HG03521 (cell line): ENCODE results near the gene EFCAB8.
"Not testable (repeated sequence)": the region's sequence is repeated elsewhere in the genome, so short reads cannot be mapped to it uniquely, and the experiment has no call there.

ENCODE experiments used
- ATAC-seq: cut with Tn5 transposase; IDR thresholded peaks from one replicate; pipeline ENCODE4 v1.9.1; 2021; ENCODE audit warnings: mild to moderate bottlenecking, moderate library complexity; ENCODE audit not compliant: unreplicated experiment

EFCAB8 gene

DNA sequence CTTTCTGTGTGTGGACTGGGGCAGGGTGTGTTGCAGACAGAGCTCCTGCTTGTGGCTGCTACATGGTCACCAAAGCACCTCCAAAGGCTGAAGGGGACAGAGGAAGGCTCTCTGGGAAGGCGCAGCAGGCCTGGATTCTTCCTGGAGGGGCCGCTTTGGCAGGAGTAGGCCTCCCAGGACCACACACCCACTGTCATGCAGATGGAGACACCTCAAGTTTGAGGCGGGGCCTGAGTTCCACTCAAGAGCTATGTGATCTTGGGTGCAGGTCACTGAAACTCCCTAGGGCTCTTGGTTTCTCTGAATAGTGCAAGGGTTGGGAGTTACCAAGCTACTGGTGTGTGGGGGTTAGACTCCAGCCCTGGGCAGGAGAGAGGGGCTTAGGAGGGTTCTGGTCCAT, 27.9 kb downstream of the EFCAB8 start:
- no peak for ATAC-seq

DNA sequence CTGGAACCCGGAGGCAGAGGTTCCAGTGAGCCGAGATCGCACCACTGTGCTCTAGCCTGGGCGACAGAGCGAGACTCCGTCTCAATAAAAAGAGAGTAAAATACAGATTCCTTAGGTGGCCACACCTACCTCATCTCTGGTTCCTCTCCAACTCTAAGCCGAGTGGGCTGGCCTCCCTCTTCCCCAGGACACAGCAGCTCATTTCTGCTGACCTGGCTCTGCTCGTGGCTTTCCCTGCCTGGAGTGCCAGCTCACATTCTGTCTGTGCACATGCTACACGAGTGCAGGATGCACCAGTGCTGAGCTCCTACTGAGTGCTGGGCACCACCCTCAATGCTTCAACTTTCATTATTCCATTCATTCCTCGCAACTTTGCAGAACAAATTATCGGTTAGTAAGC, 28.8 kb downstream of the EFCAB8 start:
- no peak for ATAC-seq

DNA sequence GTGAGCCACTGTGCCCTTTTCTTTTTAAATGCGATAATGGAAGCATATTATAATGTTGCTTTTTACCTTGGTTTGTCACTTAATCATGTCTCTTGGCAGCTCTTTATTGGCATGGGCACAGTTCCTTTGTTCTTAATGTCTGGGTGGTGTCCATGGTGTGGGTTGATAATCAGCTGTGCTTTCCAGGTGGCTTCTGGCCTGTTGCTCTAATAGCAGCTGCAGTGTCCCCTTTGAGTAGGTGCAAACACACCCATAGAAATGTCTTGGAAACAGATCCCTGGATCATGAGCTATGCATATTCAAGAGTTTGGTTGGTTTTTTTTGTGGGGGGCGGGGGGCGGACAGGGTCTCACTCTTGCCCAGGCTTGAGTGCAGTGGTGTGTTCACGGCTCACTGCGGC, 29.9 kb downstream of the EFCAB8 start:
- no peak for ATAC-seq

DNA sequence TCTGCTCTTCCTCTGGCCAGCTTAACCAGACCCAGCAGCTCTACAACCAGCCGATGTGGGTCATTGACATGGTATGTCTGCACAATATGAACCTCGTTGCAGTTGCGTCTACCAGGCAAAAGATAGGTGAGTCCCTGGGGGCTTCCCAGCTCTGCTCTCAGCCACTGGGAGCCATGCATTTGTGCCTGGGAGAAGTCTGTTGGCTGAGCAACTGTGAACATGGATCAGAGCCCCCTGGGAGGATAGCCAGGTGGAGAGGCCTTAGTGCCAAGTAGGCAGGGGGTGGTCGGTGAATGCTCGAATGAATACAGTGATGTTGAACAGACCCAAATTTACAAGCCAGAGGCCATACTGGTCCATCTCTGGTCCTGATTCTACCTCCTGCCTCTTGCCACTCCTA, 30.6 kb downstream of the EFCAB8 start:
- no peak for ATAC-seq

DNA sequence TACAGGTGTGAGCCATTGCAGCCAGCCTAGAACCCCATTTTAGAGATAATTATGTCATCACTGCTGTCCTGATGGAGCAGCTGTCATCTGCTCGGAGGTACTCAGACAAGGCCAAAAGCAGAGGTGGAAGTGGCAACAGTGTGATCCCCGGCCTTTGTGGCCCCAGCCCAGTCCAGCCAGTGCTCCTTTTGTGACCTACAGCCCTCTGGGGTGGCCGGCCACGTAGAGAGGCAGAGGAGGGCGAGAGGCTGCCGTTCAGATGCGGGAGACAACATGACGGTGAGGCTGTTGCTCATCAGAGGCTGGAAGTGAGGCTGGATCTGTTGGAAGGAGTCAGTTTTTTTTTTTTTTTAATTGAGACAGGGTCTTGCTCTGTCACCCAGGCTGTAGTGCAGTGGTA, 32.8 kb downstream of the EFCAB8 start:
- ATAC-seq, result no peak

DNA sequence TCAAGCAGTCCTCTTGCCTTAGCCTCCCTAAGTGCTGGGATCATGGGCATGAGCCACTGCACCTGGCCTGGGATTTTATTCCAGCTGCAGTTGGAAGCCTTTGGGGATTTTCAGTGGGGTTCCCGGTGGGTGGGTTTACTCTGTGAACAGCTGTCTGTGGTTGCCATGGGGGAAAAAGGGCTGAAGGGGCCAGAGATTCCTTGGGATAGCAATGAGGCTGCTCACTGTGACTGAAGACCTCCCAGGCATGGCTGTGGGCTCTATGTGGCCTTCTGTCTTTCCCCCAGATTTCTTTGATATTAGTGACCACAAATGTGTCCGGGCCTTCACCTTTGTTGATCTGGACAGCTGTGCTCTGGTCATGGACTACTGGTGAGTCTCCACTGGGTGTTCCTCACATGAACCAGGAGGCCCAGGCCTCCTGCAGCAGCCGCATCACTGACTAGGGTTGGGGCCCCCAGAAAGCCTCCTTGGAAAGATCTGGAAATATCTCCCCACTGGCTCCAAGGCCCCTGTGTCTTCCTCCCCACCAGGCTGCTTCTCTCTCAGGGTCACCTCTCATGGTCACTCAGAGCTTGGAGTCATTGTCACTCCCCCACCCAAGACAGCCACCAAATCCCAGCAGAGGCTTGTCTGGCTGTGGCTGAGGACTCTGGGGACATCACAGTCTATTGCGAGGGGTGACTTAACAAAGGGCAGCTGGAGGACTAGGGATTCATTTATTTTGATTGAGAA, 33.4 kb downstream of the EFCAB8 start:
- ATAC-seq, result no peak

DNA sequence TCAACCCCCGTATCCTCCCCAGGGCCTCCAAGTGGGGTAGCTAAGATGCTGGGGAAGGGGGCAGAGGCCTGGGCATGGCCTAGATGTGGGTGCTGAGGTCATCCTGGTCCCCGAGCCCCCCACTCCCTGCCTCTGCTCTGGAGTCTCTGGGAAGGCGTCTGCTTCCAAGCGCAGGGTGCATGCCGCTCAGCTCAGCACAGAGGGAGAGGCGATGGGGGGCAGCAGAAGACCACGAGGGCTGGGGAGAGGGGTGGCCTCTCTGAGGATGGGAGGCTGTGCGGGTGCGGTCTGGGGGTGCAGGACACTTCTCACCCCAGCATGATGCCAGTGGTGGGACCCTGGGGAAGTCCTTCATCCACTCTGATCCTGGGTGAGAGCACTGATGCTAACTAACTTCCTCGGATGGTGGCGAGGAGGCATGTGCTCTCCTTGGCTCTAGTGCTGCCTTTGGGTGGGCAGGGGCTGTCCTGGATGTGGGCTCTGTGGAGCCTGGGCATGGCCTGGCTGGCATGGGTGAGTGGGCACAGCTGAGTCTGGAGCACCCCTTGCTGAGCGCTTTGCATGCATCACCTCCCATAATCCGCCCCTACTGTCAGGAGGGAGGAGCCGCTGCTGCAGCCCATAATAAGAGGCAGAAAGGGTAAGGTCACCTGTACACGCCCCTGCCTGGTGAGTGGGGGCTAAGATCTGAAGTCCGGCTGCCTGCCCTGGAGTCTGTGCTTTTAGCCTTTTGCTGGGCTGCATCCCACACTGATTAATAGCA, 34.7 kb downstream of the EFCAB8 start:
- ATAC-seq, result no peak

DNA sequence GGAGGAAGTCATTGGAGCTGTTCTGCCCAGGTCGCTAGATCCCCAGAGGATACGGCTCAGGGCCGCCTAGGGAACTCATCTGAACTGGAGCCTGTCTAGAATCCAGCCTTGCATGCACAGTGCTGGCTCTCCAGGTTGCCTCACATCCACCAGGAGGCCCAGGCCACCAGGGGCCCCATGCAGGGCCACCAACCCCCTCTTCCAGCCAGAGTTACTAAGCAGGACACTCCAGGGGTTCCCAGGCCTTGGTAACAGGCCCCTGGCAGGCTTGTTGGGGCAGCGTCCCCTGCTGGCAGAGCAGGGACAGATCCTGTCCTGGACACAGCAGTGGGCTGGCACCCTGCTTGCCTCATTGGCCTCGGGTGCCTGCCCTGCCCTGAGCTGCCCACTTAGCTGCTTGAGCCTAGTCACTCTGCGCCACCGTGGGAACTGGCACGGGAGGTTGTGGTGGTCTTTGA, 35.3 kb downstream of the EFCAB8 start:
- no peak for ATAC-seq

DNA sequence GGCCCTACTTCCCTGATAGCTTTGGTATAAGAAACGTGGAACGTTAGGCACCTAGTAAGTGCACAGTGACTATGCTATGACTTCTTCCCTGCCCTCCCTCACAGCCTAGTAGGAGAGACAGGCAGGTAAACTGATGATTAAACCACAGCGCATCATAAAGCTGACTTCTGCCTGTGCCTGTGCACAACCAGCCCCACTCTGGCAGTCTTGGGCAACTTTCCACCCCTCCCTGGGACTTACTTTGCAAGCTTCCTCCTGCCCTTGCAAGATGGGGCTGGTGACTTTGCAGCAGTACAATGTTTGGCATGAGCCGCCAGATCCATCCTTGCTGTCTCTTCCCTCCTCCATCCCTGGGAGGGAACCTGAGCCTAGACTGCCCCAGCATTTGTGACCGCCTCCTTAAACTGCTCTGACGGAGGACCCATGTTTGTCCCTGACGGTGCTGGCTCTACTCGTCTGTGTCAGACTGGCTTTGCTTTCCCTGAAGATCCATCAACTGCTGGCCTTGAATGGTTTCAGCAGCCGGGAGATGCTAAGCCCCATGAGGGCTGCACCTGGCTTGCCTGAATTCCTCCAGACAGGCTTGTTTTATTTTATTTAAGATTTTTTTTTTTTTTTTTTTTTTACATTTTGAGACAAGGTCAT, 36.1 kb downstream of the EFCAB8 start:
- ATAC-seq, result no peak

DNA sequence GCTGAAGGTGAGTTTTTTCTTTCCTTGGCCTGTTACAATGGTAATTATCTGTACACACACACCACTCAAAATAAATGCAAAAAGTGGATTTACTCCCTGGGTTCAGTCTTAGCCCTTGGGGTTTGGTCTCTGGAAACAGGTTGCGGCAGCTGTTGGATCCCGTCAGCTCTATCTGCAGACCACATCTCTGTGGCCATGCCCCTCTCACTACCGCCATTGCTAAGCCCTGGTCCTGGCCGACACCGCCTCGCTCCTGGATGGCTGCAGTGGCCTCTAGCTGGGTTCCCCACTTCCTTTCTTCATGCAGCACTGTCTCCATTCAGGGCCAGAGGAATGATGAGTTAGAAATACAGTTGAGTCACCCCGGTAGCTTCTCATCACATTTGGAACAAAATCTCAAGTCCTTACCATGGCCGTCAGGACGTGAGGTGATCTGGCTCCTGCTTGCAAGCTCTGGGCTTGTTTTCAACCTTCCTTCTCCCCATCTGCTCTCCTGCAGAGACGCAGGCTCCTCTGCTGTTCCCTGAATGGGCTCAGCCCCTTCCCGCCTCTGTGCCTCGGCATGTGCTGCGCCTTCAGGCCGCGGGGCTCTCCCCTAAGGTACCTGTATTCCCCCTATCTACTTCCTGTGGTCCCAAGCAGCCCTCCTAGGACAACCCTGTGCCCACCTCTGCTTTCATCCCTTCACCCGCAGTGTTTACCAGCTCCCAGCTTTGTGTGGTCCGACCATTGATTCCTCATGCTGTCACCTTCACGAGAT, 38.0 kb downstream of the EFCAB8 start:
- ATAC-seq, result no peak

DNA sequence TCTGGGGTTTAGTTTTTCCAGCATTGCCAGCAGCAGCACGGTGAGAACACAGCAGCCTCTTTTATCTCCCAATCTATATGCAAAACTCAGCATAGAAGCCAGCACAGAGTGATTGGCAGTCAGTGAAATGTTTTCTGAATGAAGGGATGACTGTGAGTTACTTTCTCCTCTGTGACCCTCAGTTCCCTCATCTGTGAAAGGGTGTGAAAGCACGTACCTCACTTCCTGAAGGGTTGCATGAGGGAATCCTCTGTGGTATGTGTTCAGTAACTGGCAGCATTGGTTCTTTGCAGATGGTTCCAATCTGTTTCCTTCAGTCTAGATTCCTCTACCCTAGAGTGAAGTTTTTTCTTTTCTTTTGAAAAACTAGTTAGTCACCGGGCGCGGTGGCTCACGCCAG, 40.0 kb downstream of the EFCAB8 start:
- ATAC-seq, result no peak

DNA sequence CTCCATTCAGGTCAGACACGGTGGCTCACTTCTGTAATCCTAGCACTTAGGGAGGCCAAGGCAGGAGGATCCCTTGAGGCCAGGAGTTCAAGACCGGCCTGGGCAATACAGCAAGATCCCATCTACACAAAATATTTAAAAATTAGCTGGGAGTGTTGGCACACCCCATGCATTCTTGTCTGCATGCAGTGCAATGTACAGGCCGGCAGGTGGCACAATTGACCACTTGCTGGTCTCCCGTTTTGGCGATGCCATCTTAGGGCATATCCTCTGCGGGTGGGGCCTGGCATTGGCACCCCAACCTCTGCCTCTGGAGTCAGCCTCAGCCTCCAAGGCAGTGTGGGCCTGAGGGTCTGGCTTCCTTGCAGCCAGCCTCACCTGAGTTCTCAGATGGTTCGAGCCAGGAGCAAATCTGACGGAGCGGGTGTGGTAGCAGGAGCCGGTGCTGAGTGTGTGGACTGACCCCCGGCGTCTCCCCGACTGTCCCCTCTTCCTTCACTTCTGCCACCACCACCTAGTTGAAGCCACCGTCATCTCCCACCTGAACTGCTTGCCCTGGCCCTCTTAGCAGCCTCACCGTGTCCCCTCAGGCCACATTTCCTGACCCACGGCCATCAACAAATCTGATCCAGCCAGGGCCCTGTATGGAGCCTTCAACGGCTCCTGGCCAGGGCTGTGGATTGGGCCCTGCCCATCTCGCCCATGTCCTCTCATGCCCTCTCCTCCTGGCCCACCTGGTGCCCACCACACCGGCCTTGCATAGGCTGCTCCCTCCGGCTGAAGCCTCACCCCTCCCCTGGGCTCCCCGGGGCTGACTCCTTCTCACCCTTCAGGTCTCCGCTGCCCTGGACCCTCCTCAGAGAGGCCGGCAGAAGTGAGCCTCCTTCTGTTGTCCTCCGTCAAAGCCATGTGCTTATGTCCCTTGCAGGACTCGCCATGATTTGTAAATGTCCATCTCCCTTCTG, 44.0 kb downstream of the EFCAB8 start:
- ATAC-seq, result no peak

DNA sequence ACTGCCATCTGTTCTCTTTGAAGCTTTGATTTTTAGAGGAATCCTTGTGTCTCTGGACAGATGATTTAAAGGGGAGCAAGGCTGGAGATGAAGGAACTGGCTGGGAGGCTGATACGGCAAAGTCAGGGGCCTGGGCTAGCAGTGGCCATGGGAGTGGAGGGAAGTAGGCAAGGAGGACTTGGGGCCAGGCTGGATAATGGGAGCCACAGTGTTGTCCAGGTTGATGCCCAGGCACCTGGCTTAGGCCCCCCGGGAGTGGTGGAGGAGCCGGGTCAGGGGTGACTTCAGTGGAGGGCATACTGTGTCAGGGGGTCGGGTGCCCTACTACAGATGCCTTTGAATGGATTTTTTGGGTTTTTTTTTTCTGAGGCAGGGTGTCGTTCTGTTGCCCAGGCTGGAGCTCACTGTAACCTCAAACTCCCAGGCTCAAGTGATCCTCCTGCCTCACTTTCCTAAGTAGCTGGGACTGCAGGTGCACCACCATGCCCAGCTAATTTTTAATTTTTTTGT, 45.0 kb downstream of the EFCAB8 start:
- ATAC-seq, result no peak

DNA sequence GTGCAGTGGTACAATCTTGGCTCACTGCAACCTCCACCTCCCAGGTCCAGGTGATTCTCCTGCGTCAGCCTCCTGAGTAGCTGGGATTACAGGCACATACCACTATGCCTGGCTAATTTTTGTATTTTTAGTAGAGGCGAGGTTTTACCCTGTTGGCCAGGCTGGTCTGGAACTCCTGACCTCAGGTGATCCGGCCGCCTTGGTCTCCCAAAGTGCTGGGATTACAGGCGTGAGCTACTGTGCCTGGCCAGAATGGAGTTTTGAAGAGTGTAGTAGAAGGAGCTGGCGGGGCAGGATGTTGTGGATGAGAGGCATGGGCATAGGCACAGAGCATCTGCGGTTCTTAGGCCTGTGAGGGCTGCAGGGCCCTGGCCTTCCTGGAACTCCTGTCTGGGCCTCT, 46.0 kb downstream of the EFCAB8 start:
- ATAC-seq, result not testable (repeated sequence)

DNA sequence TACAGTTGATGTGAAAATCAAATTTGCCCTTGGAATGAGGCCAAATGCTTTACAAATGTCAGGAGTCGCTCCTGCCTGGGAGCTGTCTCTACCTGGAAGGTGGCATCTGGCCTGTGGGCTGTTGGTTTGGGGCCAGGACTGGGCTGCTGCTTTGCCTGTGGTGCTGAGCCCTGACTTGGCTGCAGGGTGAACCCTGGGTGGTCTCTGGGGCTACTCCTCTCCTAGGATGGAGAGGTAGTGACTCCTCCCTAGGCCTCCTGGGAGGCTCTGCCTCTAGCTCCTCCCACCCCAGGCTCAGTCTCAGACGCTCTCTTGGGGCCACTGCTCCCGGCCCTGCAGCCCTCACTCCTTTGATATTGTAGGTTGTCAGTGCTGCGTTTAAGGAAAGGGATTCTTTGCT, 47.5 kb downstream of the EFCAB8 start:
- no peak for ATAC-seq

DNA sequence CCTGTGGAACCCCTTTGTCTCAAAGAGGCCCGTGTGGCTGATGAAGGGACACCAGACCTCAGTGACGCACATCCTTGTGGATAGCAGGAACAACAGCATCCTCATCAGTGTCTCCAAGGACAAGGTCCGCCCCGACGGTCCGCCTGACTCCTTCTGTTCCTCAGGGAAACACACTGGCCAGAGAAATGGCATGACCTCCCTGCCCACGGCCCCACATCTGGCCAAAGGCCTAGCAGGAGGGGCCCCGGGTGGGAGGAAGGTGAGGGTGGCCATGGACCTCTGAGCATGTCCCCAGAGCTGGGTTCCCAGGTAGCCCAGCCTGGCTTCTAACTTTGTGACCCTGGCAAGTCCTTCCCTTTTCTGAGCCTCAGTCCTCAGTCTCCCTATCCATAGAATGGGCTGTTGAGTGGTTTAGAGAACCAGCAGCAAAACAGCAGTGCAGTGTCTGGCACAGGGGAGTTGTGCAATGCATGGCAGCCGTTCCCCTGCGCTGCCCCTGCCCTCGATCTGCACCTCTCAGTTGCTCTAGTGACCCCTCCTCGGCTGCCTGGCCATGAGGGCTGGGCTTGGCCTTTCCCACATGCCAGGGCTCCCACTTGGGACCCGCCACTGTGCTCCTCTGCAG, 48.3 kb downstream of the EFCAB8 start:
- no peak for ATAC-seq

DNA sequence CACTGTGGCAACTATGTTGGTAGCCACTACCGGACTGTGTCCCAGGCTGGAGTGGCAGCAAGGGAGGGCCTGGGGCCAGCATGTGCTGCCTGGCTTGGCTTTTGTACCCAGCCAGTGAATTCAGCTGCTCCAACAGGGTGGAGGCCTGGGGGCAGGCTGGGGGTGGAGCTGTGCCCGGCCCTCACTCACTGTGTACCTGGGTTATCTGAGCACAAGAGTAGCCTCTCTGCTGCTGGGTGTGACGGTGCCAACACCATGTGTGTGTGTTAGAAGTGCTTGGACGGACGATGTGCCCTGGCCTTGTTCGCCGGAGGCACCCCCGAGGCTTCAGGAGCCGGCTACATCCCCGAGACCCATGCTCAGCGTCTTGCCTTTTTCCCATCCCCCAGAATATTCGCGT, 49.2 kb downstream of the EFCAB8 start:
- ATAC-seq, result no peak

DNA sequence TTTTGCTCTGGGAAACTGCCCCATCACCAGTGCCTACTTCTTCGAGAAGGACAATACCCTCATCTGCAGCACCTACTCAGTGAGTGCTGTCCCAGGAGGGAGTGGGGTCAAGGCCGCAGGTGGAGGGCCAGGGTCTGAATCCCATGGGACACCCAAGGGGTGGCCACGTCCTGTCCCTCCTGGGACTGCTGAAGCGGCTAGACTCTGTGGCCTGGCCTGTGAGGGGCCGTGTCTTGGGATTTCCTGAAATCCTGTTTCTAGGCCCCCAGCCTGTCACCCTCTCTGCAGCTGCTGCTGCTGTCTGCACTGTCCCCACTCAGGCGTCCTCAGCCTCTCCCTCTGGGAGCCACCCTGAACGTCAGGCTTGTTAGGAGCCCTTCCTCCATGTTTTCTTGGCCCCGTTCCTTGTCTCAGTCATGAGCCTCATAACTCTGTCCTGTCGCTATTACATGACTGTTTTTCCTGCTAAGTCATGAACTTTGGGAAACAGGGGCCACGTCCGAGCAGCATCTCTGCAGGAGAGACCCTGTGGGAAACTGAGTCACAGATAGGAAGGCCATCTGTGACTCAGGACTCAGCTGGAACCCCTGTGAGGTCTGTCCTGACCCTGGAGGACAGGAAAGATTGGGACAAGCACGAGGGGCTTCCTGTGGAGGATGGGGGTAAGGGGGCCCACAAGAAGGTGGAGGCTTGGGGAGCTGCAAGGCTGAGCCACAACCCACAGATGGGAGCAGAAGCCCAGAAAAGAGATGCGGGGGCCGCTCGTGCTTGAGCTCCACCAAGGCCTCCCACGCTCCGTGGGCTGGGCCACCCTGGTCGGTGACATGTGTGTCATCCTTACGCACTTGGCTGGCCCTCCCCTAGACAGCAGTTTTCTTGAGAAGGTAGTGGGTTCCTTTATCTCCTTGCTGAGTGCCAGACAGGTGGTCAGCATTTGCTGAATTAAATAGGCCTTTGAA, 49.9 kb downstream of the EFCAB8 start:
- no peak for ATAC-seq
